NCI-H1436 (cell line): ENCODE data around the gene DPCD.

Experiments used
- DNase-seq: peaks from one replicate; lab custom pipeline; 2025; lab: John Stamatoyannopoulos, UW

DPCD gene

DNA sequence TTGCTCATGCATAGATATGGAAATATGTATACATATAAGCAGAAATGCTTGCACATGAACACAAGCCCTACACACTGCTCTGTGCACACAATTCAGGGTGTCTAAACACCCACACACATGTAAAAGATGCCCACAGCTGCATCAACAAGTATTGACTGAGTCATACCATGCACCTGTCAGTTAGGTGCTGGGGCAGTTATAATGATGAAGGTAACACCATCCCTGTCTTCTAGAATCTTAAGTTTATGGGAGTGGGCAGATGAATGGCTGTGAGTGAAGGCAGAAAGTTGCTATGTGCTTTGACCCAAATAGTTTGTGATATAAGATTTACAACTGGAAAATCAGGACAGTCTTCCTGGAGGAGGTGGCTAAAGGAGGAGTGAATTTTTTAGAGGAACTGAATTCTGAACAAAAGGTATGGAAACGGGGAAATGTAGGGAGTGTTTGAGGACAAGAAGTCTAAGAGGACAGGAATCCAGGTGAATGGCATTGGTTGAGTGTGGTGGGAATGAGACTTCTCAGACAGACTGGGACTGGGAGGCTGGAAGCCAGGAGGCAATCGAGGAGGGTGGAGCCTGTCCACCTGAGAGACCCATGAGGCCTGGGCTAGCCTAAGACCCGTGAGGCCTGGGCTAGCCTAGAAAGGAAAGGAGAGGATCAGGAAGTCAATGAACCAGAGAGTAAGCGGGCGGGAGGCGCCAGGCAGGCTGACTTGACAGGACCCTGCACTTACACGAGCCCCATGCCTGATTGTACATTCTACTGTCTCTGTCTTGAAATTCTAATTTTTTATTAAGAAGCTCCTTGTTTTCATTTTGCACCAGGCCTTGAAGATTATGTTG is 20.7 kb upstream of the DPCD start:
- DNase-seq: no peak

DNA sequence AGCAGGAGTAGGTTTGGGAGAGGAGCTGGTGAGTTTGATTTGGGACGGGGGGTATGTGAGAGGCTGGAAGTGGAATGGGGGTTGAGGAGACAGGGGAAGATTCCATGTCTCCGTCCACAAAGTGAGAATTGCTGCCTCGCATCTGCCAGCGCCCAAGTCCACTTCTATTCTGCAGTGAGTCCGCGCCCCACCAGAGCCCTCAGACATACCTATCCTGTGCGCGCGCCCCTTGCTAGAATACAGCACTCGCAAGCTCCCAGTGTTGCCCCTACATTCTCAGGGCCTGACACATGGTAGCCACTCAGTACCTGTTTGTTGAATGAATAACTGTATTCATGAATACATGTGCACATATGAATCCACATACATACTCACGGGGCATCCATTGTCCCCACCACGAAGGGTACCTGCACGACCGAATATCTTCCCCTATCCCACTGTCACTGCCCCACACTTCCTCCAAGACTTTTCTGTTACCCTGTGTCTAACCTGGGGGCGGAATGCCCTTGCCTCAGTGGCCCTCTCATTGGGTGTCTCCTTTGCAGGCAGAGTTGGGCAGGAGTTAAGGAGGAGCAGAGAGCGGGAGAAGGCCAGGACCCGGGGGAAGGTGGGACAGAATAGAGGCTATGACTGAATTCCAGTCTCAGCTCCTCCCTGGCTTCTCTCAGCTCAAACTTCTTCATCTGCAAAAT is 19.9 kb upstream of the DPCD start:
- DNase-seq: no peak

DNA sequence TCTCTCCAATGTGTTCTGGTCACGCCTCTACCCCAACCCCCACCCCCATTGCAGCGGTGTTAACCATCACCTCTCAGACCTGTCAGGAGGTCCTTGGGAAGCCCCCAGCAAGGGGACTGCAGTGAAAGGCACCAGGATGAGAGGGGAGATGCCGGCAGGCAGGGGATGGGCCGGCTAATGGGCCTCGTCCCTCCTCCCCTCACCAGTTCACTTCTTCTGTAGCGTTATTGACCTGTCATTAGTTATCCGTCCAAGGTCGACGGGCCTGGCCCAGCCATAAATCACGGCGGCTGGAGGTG is 18.8 kb upstream of the DPCD start:
- no peak for DNase-seq

DNA sequence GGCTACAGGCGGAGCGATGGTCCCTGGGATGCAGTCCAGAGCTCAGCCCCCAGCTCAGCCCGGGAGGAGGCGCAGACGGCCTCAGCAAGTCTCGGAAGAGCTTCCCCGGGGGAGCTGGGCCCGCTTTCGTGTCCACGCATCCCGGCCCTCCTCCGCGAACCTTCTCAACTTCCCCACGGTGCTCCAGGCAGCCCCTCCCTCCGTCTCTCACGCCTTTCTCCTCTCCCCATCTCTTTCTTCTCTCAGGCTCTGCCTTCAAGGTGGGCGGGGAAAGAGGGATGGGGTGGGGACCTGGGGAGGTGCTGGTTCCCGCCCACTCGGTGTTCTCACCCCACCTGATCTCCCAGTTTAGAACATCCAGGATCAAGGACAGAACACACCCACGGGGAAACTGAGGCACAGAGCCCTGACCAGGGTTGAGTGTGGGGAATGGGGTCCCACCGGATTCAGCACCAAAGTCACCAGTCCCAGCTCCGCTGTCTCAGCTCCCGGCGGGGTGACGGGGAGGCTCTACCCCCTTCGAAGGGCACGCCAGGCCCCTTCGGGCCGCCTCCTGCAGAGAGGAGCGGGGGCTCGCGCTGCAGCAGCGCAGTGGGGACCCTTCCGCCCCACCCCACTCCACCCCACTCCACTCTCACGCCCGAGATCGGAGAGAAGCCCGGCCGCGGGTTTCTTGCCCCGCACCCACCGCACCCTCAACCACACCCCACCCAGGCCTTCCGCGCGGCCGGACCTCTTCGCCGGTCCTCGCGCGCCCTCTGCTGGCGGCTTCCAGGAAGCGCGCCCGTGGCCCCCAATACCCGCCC is 18.3 kb upstream of the DPCD start:
- peak; percentile 77 for DNase-seq

DNA sequence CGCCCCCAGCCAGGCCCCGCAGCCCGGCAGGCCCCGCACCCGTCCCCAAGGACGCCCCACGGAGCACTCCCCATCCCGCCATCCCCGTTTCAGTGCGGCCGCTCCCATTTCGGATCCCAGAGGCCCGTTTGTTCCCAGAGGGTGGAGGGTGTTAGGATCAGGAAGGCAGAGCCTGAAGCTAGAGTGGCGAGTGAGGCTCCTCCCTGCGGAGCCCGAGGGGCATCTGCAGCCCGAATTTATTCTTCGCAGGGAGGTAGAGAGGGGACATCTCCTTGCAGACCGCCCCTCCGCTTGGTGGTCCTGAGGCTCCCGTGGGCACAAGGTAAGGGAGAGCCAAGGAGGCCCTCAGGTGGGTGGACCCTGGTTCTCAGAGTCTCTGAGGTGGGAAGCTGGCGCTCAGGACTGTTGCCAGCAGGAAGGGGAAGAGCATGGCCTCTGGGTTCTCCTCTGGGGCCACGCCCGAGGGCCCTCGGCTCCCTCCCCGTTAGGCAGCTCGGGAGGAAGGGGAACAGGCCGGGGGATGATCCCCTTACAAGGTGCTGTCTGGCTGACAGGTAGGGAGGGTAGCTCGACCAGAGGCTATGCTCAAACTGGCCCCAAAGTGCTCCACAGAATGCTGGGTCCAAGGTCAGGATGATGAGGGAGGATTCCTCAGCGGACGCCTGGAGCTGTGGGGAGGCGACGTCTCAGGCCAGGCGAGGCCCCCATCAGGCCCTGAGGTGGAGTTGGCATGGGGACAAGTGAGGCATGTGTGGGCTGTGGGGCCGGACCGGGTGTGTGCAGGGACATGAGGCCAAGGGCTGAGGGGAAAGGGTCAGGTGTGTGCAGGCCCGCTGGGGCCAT is 17.5 kb upstream of the DPCD start:
- no peak for DNase-seq

DNA sequence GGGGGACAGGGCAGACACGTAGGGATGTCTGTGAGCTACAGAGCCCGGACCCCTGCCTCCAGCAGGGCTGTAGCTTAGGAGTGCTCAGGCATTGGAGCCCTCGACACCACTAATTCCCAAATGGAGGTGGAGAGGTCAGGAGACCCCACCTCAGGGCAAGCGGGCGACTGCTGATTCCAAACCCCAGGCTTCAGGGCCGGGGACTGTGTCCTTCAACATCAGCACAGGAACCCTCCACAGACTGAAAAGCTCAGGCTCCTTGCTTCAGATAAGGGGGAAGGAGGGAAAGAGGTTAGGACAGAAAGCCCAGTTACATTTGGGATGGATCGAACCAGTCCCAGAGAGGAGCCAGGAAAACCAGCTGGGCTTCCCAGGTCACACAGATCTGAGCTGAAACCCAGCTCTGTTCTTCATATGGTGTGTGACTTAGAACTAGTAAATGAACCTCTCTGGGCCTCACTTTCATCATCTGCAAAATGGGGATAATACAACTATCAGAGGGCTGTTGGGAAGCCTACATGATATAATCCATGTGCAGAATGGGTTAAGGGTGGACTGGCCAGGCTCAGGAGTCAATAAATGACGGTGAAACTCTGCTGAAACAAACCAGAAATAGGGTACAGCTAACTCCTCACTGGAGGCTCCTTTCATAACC is 16.7 kb upstream of the DPCD start:
- DNase-seq: no peak

DNA sequence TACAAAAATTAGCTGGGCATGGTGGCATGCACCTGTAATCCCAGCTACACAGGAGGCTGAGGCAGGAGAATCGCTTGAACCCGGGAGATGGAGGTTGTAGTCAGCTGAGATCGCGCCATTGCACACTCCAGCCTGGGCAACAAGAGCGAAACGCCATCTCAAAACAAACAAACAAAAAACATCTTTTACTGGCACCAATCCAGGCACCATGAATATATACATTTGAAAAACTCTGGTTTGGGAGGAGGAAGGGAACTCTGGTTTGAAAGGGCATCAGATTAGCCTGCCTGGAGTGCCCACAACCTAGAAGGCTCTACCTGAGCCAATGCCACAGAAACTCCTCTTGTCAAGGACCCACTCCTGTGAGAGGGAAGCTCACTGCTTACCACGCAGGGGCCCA is 16.0 kb upstream of the DPCD start:
- no peak for DNase-seq

DNA sequence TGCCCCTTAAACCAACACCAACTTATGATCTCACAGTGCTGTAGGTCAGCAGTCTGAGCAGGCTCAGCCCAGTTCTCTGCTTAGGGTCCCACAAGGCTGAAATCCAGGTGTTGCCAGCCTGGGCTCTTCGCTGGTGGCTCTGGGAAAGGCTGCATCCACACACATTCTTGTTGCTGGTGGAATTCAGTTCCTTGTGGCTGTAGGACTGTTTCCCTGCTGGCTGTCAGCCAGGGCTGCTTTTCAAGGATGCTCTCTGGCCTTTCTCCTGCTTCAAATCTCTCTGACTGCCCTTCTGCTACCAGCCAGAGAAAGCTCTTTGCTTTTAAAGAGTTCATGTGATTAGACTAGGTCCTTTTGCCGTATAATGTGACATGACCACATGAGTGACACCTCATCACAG is 15.3 kb upstream of the DPCD start:
- DNase-seq: no peak

DNA sequence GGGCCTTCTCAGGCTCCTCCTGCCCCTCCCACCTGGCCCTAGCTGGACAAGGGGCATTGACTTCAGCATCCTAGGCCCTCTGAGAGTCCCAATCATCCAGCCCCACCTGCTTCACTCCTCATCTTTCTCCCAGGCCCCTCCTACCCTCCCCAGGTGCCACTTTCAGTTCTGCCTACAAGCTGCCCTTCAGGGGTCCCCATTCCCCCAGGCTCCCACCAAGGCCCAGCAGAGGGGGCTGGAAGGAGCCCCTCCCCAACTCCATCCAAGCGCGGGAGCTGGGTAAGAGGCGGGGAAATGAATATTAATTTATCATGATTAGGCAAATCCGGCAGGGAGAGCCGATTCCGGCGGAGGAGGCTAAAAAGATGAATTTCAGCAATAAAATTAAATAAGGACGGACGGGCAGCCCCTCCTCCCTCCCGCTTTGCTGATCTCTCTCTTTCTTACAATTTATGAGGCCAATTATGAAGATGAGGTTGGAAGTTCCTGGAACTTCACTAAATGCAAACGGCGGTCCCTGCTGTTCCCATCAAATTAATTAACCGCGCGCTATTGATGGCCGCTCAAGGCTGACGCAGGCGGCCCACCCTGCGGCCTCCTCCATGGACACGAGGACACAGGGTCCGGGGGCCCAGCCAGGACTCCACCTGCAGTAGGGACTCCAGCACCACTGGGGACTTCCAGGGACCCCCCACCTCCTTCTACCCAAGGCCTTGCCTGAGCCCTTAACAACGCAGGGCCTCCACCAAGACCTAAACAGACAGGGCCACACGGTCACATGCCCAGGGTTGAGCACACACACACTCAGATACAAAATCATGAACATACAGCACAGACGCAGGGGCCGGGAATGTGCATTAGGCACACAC is 14.0 kb upstream of the DPCD start:
- DNase-seq: no peak

DNA sequence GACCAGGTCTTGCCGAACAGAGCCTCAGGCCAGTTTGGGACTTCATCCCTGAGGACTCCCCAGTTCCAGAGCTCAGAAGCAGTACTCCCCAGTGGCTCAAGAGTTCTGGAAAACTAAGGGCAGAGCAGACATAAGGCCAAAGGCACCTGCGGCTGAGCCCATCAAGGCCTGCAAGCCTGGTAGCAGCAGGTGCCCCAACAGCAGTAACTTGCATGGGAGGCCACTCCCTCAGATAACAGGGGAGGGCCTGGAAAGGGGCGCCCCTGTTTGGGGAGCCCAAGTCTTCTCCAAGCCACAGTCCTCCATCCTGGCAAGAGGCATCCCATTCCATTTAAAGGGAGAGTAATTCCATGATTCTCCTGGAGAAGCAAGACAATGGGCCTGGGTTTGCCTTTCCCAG is 13.0 kb upstream of the DPCD start:
- no peak for DNase-seq

DNA sequence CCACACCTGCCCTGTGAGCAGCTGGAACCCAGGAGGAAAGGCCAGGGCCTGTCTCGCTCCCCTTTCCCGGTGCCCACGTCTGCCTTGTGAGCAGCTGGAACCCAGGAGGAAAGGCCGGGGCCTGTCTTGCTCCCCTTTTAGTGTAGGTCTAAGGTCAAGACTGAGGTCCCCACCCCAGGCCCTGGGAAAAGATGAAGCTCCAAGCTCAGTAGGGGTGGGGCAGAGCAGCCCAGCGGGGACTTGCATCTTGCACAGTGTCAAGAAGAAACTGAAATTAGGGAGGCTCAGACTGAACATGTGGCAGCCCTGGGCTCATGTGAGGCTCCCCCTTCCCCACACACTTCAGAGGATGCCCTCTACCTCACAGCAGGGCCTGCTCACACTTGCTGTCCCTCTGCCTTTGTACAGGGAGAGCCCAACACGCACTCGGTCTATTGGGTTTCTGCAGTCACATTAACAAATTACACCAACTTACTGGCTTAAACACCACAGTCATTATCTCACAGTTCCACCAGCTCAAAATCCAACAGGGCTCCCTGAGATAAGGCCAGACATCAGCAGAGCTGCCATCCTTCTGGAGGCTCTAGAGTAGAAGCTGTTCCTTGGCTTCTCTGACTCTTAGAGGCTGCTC is 12.4 kb upstream of the DPCD start:
- DNase-seq: no peak

DNA sequence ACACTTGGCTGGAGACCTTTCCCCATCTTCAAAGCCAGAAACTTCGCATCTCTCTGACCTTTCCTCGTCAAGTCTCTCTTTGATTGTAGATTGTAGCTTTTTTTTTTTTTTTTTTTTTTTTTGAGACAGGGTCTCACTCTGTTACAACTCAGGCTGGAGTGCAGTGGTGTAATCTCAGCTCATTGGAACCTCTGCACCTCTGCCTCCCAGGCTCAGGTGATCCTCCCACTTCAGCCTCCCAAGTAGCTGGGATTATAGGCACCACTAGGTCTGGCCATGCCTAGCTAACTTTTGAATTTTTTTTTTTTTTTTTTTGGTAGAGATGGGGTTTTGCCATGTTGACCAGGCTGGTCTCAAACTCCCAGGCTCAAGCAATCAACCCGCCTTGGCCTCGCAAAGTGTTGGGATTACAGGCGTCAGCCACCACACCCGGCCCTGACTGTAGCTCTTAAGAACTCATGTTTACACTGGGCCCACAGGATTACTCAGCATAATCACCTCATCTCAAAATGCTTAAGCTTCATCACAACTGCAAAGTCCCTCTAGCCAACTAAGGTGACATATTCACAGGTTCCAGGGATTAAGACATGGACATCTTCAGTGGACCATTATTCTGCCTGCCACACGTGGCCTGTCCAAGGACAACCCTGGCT is 11.8 kb upstream of the DPCD start:
- no peak for DNase-seq

DNA sequence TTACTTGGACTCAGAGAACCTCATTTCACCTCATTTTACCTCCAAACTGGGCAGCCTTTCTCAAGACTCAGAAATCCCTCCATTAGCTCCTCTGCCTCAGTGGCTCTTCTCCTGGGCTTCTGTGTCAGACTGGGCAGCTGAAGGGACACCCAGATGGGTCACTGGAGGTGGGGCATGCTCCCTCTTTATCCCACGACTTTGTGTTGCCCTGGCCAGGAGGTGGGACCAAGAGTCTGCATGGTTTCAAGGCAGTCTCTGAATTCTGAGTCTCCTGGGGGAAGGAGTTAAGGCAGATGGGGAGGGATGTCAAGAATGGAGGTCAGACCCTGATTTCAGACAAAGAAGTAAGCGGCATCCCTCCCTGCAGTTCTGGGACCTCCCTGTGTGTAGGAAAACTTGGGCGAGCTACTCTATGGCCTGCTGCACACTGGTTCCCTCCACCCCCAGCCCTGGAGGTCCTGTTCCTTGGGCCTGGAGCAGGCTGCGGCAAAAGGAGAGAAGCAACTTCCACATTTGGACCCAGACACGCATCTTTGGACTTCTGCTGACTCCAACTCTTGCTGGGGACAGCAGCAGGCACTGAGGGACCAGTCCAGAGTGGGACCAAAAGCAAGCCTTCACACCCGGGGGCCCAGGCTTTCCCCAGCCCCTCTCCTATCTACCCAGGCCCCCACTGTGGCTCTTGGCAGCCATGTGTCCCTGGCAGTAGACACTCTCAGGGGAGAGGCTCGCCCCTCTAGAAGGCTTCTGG is 10.8 kb upstream of the DPCD start:
- no peak for DNase-seq

DNA sequence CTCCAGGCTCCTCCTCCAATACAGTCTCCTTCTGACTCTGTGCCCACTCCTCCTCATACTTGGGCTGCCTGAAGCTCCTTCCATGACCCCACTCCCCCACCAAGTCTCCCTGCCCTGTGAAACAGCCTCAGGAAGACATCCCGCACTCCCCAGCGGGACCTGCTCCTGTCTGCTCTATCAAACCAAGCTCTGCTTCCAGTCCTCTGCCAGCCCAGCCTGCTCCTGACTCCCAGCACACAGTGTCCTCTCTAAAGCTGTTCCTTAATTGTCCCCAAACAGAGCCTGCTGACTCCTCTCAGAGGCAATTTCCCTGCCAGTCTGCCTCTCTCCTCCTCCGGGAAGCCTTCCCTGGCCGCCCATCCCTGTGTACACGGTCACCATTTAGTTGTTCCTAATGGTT is 9.9 kb upstream of the DPCD start:
- DNase-seq: no peak

DNA sequence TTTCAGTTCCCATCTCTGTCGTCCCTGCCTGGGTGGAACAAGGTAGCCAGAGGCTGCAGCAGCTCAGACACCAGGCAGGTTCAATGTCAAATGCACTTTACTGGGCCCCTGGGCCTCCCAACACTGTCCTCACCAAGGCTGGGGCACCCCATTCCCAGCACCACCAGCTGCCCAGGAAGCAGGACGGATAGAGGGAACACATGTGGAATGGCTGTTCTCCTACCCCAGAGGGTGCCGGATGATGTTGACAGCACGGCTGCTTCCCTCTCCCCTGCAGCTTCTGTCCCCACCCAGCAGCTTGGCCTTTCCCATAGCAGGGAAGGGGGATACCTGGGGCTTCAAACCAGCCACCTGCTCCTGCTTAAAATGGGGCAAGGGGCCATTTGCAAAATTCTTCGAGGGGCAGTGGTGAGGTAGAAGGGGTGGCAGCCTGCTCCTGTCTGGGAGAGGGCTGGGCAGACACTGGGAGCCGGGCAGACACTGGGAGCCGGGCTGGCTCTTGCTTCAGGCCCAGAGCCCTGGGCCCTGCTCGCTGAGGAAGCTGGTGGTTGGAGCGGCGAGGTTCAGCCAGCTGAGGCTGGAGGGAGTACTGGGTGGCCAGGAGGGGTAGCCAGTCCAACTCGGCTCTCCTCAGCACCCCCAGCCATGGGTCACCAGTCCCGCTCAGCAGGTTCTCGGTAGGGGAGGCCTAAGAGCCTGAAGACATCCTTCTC is 9.2 kb upstream of the DPCD start:
- no peak for DNase-seq

DNA sequence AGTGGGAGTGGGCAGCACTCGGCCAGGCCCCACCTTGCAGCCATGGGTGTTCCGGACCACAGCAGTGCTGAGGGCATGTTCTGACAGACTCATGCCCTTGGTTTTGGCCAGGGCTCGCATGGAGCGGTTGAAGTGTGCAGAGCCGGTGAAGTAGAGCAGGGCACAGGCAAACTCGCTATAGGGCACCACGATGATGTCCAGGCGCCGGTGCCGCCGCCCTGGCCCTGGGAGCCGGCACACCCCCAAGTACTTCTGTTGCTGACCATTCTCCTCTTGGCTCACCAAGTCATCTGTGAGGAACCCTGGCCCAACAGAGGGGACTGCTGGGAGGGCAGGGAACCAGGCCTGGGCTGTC is 8.6 kb upstream of the DPCD start:
- no peak for DNase-seq

DNA sequence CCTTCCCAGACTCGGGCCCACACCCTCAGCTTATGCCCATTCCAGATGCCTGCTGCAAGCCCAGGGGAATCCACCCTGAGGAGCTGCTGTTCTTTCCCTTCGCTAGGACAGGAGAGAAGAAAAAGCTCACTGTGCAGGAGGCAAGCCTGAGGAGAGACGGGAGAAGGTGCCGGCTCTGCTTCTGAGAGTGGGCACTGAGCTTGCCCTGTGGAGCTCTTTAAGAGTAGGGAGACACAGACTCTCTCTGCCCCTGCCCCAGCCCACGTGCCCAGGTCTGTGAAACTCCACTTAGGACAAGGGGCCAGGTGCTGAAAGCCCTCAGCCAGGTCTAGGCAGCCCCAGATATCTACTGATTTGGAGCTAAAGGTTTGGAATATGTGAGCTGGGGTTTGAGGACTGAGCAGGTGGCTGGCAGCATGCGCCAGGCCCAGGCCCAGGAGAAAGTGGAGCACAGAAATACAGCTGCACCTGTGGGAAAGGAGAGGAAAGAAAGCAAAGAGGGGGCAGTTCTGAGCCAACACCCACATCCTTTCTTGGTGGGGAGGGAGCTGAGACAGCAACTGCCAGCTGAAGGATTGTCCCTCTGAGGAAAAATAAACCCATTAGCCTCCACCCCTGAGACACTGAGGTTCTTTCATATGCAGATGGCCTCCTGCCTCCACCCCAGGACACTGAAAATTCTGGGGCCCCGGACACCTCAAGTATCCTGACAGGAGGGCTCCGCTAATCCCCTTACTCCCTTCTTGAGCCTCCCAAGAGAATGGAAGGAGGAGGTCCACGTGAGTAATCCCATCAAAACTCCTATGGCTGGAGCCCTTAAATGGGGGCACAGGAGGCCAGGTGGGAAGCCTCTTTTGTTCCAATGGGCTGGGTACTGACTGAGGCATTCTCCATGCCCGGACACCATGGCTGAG is 7.4 kb upstream of the DPCD start:
- no peak for DNase-seq
